Left colon (tissue), 2 donors: ENCODE data around the gene DLGAP4. TPM values are rescaled to one million over a fixed set of nuclear protein-coding genes. Genes with fewer than 3 reads are reported as not detected.

Source experiments
- ATAC-seq: fragments of 200-7000 bp; cut with Tn5 transposase; one replicate; pipeline ENCODE4 v1.9.1; 2020; ENCODE audit warnings: mild to moderate bottlenecking, moderate library complexity
- DNase-seq, 2 donors: peaks; one replicate each; pipeline ENCODE4 v3.0.0-alpha.2; 2020
- intact Hi-C, 2 donors: fragments of 100-400 bp; cut with DNase I in 1 of 2; cut with micrococcal nuclease in 1 of 2; formaldehyde crosslinking; loops; one replicate each; pipeline versions ENCODE4 v1.11.2 to v1.14.0; 2022; cut with DNase I, micrococcal nuclease
- total RNA-seq, 2 donors: library from RNA; stranded (reverse); fragmentation: NEBNext Ultra II Directional; extraction: Animal tissue kit (Norgen Biotek cat#: 25700); gene quantifications; one replicate each; pipeline ENCODE4 v1.2.1, GENCODE V29; 2021
- donor health status: DM: no; HTN: no; CAD: no.
- donor health status: DM: yes; HTN: yes; CAD: no.

The DLGAP4 gene
- total RNA-seq, 2 donors from 2014 or later, result 39.2 to 47.4 TPM

- DNase-seq (no peak), ATAC-seq (no peak)
- intact Hi-C loops, result no loop called here
Measured at GRCh38 chr20:36455972-36456625, 150.0 kb downstream of the DLGAP4 start.

- DNase-seq (peak; percentile 93 to 96), ATAC-seq (peak; percentile 80)
- intact Hi-C loops, result no loop called here
Measured at GRCh38 chr20:36460648-36461599, 154.8 kb downstream of the DLGAP4 start.

GRCh38 chr20:36461600-36462439, 155.7 kb downstream of the DLGAP4 start:
- no peak for ATAC-seq

GRCh38 chr20:36462440-36463211, 156.5 kb downstream of the DLGAP4 start:
- peak; percentile 42 to 57 for DNase-seq
- intact Hi-C loops, result no loop called here
- no peak for ATAC-seq

More at GRCh38 chr20:36461600-36462439, 155.7 kb downstream of the DLGAP4 start:
- peak; percentile 68 to 72 for DNase-seq
- intact Hi-C loops, result no loop called here

DNA sequence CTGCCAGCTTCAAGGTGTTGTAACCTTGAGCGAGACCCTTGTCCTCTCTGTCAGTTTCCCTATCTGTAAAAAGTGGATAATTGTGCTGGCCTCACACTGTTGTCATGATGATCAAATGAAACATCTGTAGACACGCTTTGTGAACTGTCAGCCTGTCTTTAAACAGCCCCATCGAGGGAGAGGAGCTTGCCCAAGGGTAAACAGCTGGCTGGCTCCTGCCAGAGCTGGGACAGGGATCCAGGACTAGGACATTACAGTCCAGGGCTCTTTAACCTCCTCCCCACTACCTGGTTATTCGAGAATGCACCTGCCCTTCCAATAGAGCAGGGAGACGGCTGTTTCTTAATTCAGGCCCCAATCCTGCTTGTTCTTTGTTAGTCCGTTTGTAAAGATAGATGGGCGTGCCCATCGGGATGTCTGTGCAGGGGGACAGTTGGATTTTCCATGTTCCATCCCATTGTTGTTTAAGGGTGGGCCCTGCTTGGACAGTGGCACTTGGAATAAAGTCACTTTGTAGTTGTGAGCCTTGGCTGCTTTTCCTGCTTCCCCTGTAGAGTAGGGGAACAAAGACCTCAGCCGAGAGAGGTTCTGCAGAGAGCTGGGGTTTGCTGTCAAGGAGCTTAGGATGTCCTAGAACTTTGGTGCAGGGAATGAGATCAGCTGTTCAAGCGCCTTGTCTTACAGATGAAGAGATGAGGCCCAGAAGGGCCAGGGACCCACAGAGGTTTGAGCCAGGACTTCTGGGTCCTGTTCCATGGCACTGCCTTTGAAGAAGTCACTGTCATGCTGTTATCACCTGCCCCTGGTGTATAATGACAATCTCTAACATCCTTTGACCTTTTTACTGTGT, 157.3 kb downstream of the DLGAP4 start:
- intact Hi-C loops, result no loop called here
- ATAC-seq (no peak), DNase-seq (no peak)

GRCh38 chr20:36465109-36466080, 159.3 kb downstream of the DLGAP4 start:
- DNase-seq (peak; percentile 36 to 69), ATAC-seq (peak; percentile 31)
- intact Hi-C loops, result no loop called here

- DNase-seq (no peak), ATAC-seq (no peak)
- intact Hi-C loops, result no loop called here
Measured at GRCh38 chr20:36466089-36466488, 159.9 kb downstream of the DLGAP4 start.

- DNase-seq (peak; percentile 69 to 80), ATAC-seq (peak; percentile 37)
- intact Hi-C loops, result no loop called here
Measured at GRCh38 chr20:36467076-36467999, 161.2 kb downstream of the DLGAP4 start.

- no peak for DNase-seq
- no peak for ATAC-seq
- intact Hi-C loops, result no loop called here
Measured at GRCh38 chr20:36468149-36469000, 162.2 kb downstream of the DLGAP4 start.

DNA sequence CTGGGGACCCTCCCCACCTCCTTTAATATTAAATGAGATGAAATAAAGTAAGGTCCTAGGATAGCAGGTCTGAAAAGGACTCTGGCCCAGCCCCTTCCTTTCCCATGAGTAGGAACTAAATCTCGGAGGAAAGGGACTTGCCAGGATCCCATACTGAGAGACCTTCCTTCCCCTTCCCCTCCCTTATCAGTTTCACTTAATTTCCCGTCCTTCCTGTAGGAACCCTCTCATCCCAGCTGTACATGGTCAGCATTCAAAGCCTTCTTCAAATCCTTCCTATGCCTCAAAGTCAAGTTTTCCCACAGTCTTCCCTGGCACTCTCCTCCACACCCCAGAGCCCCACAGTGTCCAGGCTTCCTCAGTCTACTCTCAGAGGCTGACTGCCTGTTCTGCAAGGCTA, 163.8 kb downstream of the DLGAP4 start:
- ATAC-seq (no peak), DNase-seq (no peak)
- intact Hi-C loops, result no loop called here

DNA sequence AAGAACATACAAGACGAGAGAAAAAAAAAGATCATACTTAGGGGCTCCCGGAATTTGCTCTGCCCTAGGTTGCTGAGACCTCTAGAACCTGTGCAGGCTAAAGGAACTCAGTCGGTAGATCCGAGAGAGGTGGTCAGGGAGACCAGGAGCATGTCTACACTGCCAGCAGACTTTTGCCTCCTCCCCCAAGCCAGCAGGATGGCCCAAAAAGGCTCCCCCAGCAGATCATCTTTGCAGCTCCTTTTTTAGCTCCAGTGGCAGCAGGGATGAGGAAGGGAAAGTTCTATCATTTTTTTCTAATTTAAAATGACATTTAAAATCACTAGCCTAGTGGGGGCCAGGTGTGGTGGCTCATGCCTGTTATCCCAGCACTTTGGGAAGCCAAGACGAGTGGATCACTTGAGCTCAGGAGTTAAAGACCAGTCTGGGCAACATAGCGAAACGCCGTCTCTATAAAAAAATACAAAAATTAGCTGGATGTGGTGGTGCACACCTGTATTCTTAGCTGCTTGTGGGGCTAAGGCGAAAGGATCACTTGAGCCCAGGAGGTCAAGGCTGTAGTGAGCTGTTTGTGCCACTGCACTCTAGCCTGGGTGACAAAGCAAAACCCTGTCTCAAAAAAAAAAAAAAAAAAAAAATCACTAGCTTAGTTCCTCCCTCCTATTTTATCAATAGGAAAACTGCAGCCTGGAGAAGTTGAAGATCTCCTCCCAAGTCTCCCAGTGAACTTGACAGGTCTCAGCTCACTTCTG, 165.9 kb downstream of the DLGAP4 start:
- DNase-seq (no peak), ATAC-seq (no peak)
- intact Hi-C loops, result no loop called here

DNA sequence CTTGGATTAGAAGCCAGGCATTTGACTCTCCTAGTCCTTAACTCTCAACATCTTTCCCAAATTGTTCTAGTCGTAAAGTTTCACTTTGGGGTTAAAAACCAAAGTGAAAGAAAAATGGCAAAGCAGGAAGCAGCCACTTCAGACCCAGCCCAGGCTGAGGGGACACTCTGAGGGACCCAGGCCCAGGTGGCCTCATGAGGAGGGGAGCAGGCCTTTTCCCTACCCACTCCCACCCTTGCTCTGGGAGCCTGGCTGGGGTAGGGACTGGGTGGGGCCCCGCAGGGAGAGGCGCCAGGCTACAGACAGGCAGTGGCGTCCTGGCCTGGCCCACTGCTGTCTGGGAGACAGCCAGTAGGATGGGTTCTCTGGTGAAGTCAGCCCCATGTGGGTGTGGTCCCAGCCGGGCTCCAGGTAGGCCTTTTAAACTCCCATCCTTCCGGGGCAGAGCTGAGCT, 166.5 kb downstream of the DLGAP4 start:
- intact Hi-C loops, result no loop called here
- peak; percentile 94 for ATAC-seq
- DNase-seq, result peak; percentile 85 to 88

DNA sequence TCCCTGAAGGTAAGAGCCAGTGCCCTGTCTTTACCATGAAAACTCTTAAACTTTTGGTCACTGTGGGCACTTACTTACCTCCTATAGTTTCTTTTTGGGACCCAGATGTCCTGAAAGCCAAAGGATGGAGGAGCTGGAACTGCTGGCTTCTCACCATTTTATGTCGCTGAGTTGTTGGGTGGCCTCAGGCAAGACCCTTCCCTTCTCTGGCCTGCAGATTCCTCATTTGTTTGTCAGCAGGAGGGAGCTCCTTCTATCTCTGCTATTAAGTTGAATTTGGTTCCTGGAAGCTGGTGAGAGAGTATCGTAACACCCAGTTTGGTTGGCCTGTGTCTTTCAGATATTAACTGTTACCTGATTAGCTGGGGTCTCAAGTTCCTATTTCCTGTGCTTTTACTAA, 167.0 kb downstream of the DLGAP4 start:
- ATAC-seq, result no peak

GRCh38 chr20:36474563-36474962, 168.4 kb downstream of the DLGAP4 start:
- ATAC-seq (peak; percentile 26), DNase-seq (no peak)
- intact Hi-C loops, result no loop called here

More for the DNA sequence above, 167.0 kb downstream of the DLGAP4 start:
- DNase-seq, result no peak
- intact Hi-C loops, result no loop called here
